ENCODE data around the gene AGRN.
"Not testable (repeated sequence)": the region's sequence is repeated elsewhere in the genome, so short reads cannot be mapped to it uniquely, and the experiment has no call there.

AGRN gene

GRCh38 chr1:1020000-1020404 is at the start of gene AGRN:
AGRN (plus strand) TSS chr1:1020120; CDS start chr1:1020173, 53 bp downstream.
- no peak for DNase-seq (ENCODE audit: low read depth in 2 of 2)

DNA sequence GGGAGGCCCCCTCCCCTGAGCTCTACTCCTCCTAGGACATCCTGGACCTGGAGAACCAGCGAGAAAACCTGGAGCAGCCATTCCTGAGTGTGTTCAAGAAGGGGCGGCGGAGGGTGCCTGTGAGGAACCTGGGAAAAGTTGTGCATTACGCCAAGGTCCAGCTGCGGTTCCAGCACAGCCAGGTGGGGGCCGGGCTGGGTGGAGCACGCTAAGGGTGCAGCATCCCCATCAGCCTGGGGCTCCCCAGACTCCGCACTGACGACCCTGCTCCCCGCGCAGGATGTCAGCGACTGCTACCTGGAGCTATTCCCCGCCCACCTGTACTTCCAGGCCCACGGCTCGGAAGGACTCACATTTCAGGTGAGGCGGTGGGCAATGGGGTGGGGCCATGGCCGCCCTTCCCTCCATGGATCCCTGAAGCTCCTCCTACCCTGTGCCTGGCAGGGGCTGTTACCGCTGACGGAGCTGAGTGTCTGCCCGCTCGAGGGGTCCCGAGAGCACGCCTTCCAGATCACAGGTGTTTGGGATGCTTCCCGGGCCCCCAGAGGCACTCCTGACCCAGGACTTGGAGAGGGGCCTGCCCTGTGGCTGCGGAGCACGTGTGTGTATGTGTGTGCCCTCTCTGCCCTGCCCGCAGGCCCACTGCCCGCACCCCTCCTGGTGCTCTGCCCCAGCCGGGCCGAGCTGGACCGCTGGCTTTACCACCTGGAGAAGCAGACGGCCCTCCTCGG is 49.5 kb upstream of the AGRN start:
- no peak for DNase-seq (ENCODE audit: low read depth in 2 of 2)

GRCh38 chr1:970973-971730 is 48.8 kb upstream of the AGRN start:
- DNase-seq (ENCODE audit: low read depth in 2 of 2) = no peak

GRCh38 chr1:971751-972506 is 48.0 kb upstream of the AGRN start:
- DNase-seq (ENCODE audit: low read depth in 2 of 2) = no peak

- no peak for DNase-seq (ENCODE audit: low read depth in 2 of 2)
These were observed 47.0 kb upstream of the AGRN start for GRCh38 chr1:972726-973458.

DNA sequence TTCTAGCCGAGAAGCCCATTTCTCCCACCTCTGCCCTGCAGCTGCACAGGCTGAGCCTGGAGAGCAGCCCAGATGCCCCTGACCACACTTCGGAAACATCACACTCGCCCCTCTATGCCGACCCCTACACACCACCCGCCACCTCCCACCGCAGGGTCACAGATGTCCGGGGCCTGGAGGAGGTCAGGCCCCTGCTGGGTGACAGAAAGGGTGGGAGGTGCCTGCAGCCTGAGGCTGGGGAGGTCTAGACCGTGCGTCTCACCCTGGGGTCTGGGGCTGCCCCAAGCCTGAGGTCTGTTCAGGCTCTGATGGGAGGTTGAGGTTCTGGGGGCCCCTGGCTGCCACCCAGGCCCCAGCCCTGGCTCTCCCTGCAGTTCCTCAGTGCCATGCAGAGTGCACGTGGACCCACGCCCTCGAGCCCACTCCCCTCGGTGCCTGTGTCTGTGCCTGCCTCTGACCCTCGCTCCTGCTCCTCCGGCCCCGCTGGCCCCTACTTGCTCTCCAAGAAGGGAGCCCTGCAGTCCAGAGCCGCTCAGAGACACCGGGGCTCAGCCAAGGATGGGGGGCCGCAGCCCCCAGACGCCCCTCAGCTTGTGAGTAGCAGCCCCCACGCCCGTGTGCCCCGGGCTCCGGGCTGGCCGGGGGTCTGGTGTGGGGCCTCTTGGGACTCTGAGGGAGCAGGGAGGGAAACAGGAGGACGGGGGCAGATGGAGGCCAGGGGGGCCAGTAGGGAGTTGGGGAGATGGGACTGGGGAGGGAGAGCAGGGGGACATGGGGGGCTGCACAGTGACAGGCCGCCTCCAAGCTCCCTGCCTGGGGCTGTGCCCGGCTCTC is 46.2 kb upstream of the AGRN start:
- DNase-seq (ENCODE audit: low read depth in 2 of 2) = no peak

GRCh38 chr1:974293-974640 is 45.7 kb upstream of the AGRN start:
- DNase-seq (ENCODE audit: low read depth in 2 of 2) = no peak

DNA sequence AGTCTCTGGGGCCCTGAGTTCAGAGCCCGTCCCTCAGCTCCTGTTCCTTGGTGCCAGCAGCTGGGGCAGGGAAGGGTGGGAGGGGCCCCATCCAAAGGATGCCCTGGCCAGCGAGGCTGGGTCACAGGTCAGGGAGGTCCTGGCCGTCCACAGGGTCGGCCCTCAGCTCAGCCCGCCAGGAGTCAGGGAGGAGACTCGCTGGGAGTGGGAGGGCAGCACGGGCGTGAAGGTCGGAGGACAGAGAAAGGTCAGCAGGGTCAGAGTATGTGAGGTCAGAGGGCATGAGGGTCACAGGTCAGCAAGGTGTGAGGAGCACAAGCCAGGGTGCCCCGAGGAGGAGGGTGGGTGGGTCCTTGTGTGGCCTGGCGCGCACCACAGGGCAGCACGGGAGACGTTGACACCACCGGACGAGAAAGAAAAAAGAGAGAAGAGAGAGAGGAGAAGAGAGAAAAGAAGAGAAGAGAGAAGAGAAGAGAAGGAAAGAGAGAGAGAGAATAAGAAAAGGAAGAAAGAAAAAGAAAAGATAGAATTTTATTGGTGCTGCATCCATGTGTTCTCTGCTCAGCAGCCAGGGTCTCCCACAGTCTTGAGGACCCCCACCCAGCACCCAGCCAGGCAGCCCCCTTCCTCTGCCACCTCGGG is 45.1 kb upstream of the AGRN start:
- no peak for DNase-seq (ENCODE audit: low read depth in 2 of 2)

GRCh38 chr1:975365-975764 is 44.6 kb upstream of the AGRN start:
- no peak for DNase-seq (ENCODE audit: low read depth in 2 of 2)

- DNase-seq (ENCODE audit: low read depth in 2 of 2) = peak; percentile 47
These were observed 43.8 kb upstream of the AGRN start for GRCh38 chr1:975896-976683.

DNA sequence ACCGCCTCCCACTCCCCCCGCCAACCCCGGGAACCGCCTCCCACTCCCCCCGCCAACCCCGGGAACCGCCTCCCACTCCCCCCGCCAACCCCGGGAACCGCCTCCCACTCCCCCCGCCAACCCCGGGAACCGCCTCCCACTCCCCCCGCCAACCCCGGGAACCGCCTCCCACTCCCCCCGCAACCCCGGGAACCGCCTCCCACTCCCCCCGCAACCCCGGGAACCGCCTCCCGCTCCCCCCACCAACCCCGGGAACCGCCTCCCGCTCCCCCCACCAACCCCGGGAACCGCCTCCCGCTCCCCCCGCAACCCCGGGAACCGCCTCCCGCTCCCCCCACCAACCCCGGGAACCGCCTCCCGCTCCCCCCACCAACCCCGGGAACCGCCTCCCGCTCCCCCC is 43.1 kb upstream of the AGRN start:
- not testable (repeated sequence) for DNase-seq (ENCODE audit: low read depth in 2 of 2)

DNA sequence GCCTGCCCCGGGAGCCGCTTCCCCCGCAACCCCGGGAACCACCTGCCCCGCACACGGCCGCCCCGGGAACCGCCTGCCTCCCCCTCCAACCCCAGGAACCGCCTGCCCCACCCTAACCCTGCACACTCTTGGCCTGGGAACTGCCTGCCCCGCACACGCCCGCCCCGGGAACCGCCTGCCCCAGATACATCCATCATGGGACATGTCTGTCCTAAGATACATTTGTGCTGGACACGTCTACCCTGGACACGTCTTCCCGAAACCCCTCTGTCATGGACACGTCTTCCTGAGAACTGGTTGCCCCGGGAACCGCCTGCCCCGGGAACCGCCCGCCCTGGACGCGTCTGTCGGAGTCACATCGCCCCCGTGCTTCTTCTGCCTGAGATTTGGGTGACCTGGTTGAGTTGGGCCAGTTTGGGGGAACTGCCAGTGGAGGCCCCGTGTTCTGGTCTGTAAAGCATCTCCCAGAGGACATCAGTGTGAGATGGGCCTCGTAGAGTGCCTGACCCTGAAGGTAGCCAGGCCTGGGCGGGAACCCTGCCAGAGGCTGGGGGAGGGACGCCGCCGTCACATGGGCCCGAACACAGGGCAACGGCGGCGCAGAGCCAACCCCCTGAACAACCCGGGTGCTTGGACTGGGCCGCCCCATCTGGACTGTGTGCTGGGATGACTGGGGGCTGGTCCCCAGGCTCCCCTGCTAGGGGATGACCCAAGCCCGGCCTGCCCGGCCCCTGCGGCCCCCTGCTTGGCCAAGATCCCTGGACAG is 41.7 kb upstream of the AGRN start:
- no peak for DNase-seq (ENCODE audit: low read depth in 2 of 2)

- no peak for DNase-seq (ENCODE audit: low read depth in 2 of 2)
These were observed 40.8 kb upstream of the AGRN start for GRCh38 chr1:978835-979743.

- no peak for DNase-seq (ENCODE audit: low read depth in 2 of 2)
These were observed 40.2 kb upstream of the AGRN start for GRCh38 chr1:979744-980072.

DNA sequence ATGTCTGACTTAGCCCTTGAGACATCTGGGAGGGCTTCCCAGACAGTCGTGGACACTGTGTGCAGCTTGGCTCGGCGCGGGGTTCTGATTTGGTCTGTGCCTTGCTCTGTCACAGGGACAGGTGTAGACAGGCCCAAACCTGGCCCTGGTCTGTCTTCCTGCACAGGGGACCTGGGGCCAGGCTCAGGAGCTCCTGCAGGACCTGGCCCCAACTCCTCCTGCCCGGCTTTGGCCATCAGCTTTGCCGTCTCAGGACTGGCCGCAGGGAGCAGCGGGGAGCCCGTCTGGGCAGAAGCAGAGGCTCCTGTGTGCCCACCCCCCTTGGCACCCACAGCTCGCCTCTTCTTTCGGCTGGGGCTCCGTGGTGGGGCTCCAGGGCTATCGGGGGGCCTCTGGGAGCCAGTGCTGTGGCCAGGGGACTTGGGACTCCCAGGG is 39.8 kb upstream of the AGRN start:
- DNase-seq (ENCODE audit: low read depth in 2 of 2) = no peak

DNA sequence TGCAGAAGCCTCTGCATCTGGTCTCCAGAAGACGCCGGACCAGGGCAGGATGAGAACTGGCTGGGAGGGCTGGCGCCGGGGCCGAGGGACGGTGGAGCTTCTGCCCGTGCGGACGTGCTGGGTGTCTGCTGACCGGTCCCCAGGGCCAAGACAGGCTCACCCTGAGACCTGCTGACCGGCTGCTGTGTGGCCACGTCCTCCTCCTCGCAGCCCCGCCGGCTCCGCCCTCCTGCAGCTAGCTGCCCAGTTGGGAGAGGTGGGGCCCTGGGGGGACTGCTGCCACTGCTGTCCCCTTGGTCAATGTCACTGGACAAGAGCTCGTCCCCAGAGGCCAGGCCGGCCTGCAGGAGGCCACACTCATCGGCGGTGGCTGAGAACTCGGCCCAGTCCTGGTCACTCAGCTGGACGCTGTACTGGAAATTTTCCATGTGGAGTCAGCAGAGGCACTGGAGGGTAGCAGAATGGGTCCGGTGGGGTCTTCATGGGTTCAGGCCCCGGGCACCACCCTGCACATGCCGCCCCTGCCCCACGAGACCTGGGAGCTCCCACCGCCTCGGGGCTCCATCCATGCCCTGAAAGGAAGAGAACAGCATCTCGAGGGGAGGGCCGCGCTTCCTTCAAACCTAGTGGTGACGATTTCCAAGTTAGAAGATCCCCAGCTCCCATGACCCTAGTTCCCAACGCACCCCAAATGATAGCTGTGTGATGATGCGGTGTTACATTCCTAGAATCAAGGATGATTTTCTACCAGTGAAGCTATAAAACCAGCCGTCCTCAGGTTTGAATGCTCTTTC is 39.1 kb upstream of the AGRN start:
- DNase-seq (ENCODE audit: low read depth in 2 of 2) = no peak

GRCh38 chr1:981491-981954 is 38.4 kb upstream of the AGRN start:
- no peak for DNase-seq (ENCODE audit: low read depth in 2 of 2)
